GM18907 (cell line): Measurements from ENCODE around the gene USP17L15.
"Not testable (repeated sequence)": the region's sequence is repeated elsewhere in the genome, so short reads cannot be mapped to it uniquely, and the experiment has no call there.

Experiments used
- ATAC-seq: cut with Tn5 transposase; IDR thresholded peaks from one replicate; pipeline ENCODE4 v1.9.1; 2021; ENCODE audit warnings: mild to moderate bottlenecking, moderate library complexity; ENCODE audit not compliant: unreplicated experiment

The USP17L15 gene

GRCh38 chr4:9234085-9234484 is at the start of gene USP17L15:
Gene USP17L15 (plus strand): TSS chr4:9234385. CDS start chr4:9234385, 0 bp downstream.
- not testable (repeated sequence) for ATAC-seq

GRCh38 chr4:9210357-9210756 is 23.8 kb upstream of the USP17L15 start, which contains the start of gene USP17L10:
Gene USP17L10 (plus strand): TSS chr4:9210657. CDS start chr4:9210657, 0 bp downstream.
- not testable (repeated sequence) for ATAC-seq

DNA sequence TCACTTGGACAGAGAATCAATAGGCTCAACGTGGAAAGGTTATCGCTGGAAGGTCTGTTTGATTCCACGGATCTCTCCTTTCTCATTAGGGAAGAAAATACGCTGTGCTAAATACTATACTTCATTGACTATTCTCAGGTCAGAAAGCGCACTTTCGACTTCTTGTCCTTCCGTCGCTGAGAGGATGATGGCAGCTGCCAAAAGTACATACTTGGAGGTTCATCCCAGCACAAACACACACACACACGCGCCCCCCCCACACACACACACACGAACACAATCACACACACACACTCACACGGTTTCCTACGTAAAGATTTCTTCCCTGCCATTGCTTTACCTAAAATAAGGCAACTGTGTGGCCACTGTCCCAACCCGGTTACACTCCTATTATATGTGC is 19.5 kb upstream of the USP17L15 start:
- ATAC-seq, result not testable (repeated sequence)

DNA sequence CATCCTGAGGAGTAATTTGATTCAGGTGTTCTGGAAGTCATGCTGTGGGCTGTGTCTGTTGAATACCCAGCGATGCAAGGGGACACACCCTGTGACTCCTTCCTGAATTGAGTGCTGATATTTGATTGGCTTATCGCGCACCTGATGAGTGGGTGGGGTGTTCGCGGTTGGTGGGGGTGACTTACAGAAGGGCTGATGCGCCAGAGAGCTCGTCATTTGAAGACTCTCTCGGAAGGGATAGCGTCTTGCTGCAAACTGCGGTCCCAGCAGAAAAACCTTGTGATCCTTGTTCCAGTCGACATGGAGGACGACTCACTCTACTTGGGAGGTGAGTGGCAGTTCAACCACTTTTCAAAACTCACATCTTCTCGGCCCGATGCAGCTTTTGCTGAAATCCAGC is 19.1 kb upstream of the USP17L15 start, which contains the start of gene USP17L11:
TSS of gene USP17L11 (plus strand) at position 301 of the 400 bp plus-strand sequence. CDS start at position 301, 0 bp downstream.
- not testable (repeated sequence) for ATAC-seq

DNA sequence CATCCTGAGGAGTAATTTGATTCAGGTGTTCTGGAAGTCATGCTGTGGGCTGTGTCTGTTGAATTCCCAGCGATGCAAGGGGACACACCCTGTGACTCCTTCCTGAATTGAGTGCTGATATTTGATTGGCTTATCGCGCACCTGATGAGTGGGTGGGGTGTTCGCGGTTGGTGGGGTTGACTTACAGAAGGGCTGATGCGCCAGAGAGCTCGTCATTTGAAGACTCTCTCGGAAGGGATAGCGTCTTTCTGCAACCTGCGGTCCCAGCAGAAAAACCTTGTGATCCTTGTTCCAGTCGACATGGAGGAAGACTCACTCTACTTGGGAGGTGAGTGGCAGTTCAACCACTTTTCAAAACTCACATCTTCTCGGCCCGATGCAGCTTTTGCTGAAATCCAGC is 14.3 kb upstream of the USP17L15 start, which contains the start of gene USP17L12:
TSS of gene USP17L12 (plus strand) at position 301 of the 400 bp plus-strand sequence. CDS start at position 301, 0 bp downstream.
- not testable (repeated sequence) for ATAC-seq

DNA sequence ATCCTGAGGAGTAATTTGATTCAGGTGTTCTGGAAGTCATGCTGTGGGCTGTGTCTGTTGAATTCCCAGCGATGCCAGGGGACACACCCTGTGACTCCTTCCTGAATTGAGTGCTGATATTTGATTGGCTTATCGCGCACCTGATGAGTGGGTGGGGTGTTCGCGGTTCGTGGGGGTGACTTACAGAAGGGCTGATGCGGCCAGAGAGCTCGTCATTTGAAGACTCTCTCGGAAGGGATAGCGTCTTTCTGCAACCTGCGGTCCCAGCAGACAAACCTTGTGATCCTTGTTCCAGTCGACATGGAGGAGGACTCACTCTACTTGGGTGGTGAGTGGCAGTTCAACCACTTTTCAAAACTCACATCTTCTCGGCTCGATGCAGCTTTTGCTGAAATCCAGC is 9.6 kb upstream of the USP17L15 start, which contains the start of gene USP17L13:
TSS of gene USP17L13 (plus strand) at position 301 of the 400 bp plus-strand sequence. CDS start at position 301, 0 bp downstream.
- ATAC-seq, result not testable (repeated sequence)

DNA sequence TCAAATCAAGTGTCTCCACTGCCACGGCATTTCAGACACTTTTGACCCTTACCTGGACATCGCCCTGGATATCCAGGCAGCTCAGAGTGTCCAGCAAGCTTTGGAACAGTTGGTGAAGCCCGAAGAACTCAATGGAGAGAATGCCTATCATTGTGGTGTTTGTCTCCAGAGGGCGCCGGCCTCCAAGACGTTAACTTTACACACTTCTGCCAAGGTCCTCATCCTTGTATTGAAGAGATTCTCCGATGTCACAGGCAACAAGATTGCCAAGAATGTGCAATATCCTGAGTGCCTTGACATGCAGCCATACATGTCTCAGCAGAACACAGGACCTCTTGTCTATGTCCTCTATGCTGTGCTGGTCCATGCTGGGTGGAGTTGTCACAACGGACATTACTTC is 3.9 kb upstream of the USP17L15 start:
- not testable (repeated sequence) for ATAC-seq

- not testable (repeated sequence) for ATAC-seq
Observed at GRCh38 chr4:9238461-9238860, 4.3 kb downstream of the USP17L15 start.

DNA sequence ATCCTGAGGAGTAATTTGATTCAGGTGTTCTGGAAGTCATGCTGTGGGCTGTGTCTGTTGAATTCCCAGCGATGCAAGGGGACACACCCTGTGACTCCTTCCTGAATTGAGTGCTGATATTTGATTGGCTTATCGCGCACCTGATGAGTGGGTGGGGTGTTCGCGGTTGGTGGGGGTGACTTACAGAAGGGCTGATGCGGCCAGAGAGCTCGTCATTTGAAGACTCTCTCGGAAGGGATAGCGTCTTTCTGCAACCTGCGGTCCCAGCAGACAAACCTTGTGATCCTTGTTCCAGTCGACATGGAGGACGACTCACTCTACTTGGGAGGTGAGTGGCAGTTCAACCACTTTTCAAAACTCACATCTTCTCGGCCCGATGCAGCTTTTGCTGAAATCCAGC is 9.4 kb downstream of the USP17L15 start, which contains the start of gene USP17L17:
TSS of gene USP17L17 (plus strand) at position 301 of the 400 bp plus-strand sequence. CDS start at position 301, 0 bp downstream.
- not testable (repeated sequence) for ATAC-seq

GRCh38 chr4:9247953-9248680 is 13.9 kb downstream of the USP17L15 start, which contains the start of gene USP17L18:
Gene USP17L18 (plus strand): TSS chr4:9248630. CDS start chr4:9248630, 0 bp downstream.
- not testable (repeated sequence) for ATAC-seq

DNA sequence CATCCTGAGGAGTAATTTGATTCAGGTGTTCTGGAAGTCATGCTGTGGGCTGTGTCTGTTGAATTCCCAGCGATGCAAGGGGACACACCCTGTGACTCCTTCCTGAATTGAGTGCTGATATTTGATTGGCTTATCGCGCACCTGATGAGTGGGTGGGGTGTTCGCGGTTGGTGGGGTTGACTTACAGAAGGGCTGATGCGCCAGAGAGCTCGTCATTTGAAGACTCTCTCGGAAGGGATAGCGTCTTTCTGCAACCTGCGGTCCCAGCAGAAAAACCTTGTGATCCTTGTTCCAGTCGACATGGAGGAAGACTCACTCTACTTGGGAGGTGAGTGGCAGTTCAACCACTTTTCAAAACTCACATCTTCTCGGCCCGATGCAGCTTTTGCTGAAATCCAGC is 18.9 kb downstream of the USP17L15 start, which contains the start of gene USP17L19:
TSS of gene USP17L19 (plus strand) at position 301 of the 400 bp plus-strand sequence. CDS start at position 301, 0 bp downstream.
- not testable (repeated sequence) for ATAC-seq

GRCh38 chr4:9257824-9258223 is 23.6 kb downstream of the USP17L15 start, which contains the start of gene USP17L20:
Gene USP17L20 (plus strand): TSS chr4:9258124. CDS start chr4:9258124, 0 bp downstream.
- ATAC-seq, result not testable (repeated sequence)

DNA sequence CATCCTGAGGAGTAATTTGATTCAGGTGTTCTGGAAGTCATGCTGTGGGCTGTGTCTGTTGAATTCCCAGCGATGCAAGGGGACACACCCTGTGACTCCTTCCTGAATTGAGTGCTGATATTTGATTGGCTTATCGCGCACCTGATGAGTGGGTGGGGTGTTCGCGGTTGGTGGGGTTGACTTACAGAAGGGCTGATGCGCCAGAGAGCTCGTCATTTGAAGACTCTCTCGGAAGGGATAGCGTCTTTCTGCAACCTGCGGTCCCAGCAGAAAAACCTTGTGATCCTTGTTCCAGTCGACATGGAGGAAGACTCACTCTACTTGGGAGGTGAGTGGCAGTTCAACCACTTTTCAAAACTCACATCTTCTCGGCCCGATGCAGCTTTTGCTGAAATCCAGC is 28.4 kb downstream of the USP17L15 start, which contains the start of gene USP17L21:
TSS of gene USP17L21 (plus strand) at position 301 of the 400 bp plus-strand sequence. CDS start at position 301, 0 bp downstream.
- not testable (repeated sequence) for ATAC-seq

DNA sequence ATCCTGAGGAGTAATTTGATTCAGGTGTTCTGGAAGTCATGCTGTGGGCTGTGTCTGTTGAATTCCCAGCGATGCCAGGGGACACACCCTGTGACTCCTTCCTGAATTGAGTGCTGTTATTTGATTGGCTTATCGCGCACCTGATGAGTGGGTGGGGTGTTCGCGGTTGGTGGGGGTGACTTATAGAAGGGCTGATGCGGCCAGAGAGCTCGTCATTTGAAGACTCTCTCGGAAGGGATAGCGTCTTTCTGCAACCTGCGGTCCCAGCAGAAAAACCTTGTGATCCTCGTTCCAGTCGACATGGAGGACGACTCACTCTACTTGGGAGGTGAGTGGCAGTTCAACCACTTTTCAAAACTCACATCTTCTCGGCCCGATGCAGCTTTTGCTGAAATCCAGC is 33.1 kb downstream of the USP17L15 start, which contains the start of gene USP17L22:
TSS of gene USP17L22 (plus strand) at position 301 of the 400 bp plus-strand sequence. CDS start at position 301, 0 bp downstream.
- not testable (repeated sequence) for ATAC-seq

DNA sequence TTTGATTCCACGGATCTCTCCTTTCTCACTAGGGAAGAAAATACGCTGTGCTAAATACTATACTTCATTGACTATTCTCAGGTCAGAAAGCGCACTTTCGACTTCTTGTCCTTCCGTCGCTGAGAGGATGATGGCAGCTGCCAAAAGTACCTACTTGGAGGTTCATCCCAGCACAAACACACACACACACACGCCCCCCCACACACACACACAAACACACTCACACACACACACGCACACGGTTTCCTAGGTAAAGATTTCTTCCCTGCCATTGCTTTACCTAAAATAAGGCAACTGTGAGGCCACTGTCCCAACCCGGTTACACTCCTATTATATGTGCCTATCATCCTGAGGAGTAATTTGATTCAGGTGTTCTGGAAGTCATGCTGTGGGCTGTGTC is 37.5 kb downstream of the USP17L15 start:
- not testable (repeated sequence) for ATAC-seq
